ENCODE data around the gene SPINK6. TPM values are rescaled to one million over a fixed set of nuclear protein-coding genes. Genes with fewer than 3 reads are reported as not detected.

The SPINK6 gene
- total RNA-seq: not detected

- intact Hi-C loops (cut with DNase I): no loop called here
These were observed at the start of gene SPINK6 for GRCh38 chr5:148202531-148203203. SPINK6 (plus strand) TSS chr5:148203042; CDS start chr5:148203097, 55 bp downstream.

DNA sequence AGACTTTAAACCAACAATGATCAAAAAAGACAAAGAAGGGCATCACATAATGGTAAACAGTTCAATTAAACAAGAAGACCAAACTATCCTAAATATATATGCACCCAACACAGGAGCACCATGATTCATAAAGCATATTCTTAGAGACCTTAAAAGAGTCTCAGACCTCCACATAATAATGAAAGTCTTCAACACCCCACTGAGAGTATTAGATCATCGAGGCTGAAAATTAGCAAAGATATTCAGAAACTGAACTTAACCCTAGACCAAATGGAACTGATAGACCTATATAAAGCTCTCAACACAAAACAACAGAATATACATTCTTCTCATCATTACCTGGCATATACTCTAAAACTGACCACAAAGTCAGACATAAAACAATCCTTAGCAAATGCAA, 46.2 kb upstream of the SPINK6 start:
- ATAC-seq: no peak
- DNase-seq: no peak
- Histone ChIP-seq H3K4me3 (no peak overlapping the region), H3K27me3 (no peaks in the 10 kb centered on the region), H3K9me3 (no peaks in the 10 kb centered on the region), H3K27ac (no peak overlapping the region), H3K36me3 (replicated peaks in 1 of 2; ENCODE audit: insufficient read depth in 1 of 2, low read depth in 2 of 2) (no peaks in the 10 kb centered on the region), H3K4me1 (no peaks in the 10 kb centered on the region)
- intact Hi-C loops (cut with DNase I): no loop called here
- TF ChIP-seq CTCF (IDR thresholded peaks at IDR 0.05) (no peak), POLR2A (IDR thresholded peaks at IDR 0.05) (no peak)
- WGBS, 2 donors: 89 to 90% methylated on average over 1 of the region's 1 CpG

More at GRCh38 chr5:148202531-148203203, at the start of gene SPINK6:
- Histone ChIP-seq H3K4me1 (peaks cover 8% of the 10 kb centered on the region), H3K27me3 (no peaks in the 10 kb centered on the region), H3K27ac (no peak within 1 kb of the TSS), H3K36me3 (replicated peaks in 1 of 2; ENCODE audit: insufficient read depth in 1 of 2, low read depth in 2 of 2) (no peaks in the 10 kb centered on the region), H3K9me3 (no peaks in the 10 kb centered on the region), H3K4me3 (no peak within 1 kb of the TSS)
- WGBS, 2 donors: 90 to 96% methylated on average over 2 of the region's 2 CpGs
- ATAC-seq (no peak), DNase-seq (no peak)
- no peak for TF ChIP-seq CTCF (IDR thresholded peaks at IDR 0.05)
- no peak for TF ChIP-seq POLR2A (IDR thresholded peaks at IDR 0.05)

DNA sequence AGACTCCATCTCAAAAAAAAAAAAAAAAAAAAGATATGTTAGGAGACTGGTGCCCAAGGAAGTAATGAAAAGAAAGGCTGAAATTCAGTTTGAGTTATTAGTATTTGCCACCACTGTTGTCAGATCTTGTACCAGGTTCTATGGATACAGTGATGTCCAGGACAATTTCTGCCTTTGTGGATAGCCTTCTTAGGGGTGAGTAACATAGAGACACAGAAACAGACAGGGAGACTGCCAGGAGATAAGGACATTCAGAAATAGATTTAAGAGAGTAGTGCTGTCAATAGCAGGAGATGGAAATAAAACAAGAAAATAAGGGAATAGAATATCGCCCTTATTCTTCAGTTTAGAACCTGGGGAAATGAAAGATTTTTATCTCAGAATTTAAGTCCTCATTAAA, 40.8 kb upstream of the SPINK6 start:
- no peak for DNase-seq
- 88 to 96% methylated on average over 1 of the region's 1 CpG for WGBS, 2 donors
- no peaks in the 10 kb centered on the region for H3K27me3 ChIP-seq
- H3K27ac ChIP-seq: no peak overlapping the region
- TF ChIP-seq CTCF (IDR thresholded peaks at IDR 0.05) (no peak), POLR2A (IDR thresholded peaks at IDR 0.05) (no peak)
- no peak for ATAC-seq
- intact Hi-C loops (cut with DNase I): no loop called here
- no peaks in the 10 kb centered on the region for H3K9me3 ChIP-seq
- no peaks in the 10 kb centered on the region for H3K4me1 ChIP-seq
- H3K36me3 ChIP-seq (replicated peaks in 1 of 2; ENCODE audit: insufficient read depth in 1 of 2, low read depth in 2 of 2): no peaks in the 10 kb centered on the region
- H3K4me3 ChIP-seq: no peak overlapping the region

DNA sequence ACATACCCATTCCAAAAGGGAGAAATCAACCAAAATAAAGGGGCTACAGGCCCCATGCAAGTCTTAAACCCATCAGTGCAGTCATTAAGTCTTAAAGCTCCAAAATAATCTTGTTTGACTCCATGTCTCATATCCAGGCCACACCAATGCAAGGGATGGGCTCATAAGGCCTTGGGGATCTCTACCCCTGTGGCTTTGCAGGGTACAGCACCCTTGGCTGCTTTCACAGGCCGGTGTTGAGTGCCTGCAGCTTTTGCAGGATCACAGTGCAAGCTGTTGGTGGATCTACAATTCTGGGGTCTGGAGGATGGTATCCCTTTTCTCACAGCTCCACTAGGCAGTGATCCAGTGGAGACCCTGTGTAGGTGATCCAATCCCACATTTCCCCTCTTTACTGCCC, 39.5 kb upstream of the SPINK6 start:
- H3K27ac ChIP-seq: no peak overlapping the region
- no peaks in the 10 kb centered on the region for H3K27me3 ChIP-seq
- H3K4me3 ChIP-seq: no peak overlapping the region
- TF ChIP-seq POLR2A (IDR thresholded peaks at IDR 0.05) (no peak), CTCF (IDR thresholded peaks at IDR 0.05) (no peak)
- no peak for DNase-seq
- no peaks in the 10 kb centered on the region for H3K4me1 ChIP-seq
- H3K9me3 ChIP-seq: no peaks in the 10 kb centered on the region
- H3K36me3 ChIP-seq (replicated peaks in 1 of 2; ENCODE audit: insufficient read depth in 1 of 2, low read depth in 2 of 2): no peaks in the 10 kb centered on the region
- 71 to 100% methylated on average over 1 of the region's 1 CpG for WGBS, 2 donors
- ATAC-seq: no peak
- intact Hi-C loops (cut with DNase I): no loop called here
